ENCODE data around the gene ZNF423. TPM values are rescaled to one million over a fixed set of nuclear protein-coding genes. Genes with fewer than 3 reads are reported as not detected.

Gene ZNF423
- total and polyA plus RNA-seq, 2 of the 13 experiments (the other 11 are each of a cell fraction or from before 2014, with no cell fraction given) = 0.07 to 0.31 TPM

- no peak for FAIRE-seq
- CTCF ChIA-PET (ENCODE audit: low intra/inter-chr PET ratio, low total read pairs) = no interaction called here
Observed at GRCh38 chr16:49529411-49530045, 326.4 kb downstream of the ZNF423 start.

More at GRCh38 chr16:49529411-49530045, 326.4 kb downstream of the ZNF423 start:
- Histone ChIP-seq H3K4me3 (replicated peaks in 1 of 3; ENCODE audit: insufficient read depth in 1 of 3, low read depth in 2 of 3, low read length in 3 of 3) (no peak overlapping the region), H3K4me2 (ENCODE audit: low read depth, low read length) (no peak overlapping the region), H3K36me3 (replicated peaks in 1 of 2; ENCODE audit: control insufficient read depth in 1 of 2, insufficient read depth in 2 of 2, low read length in 2 of 2) (no peaks in the 10 kb centered on the region), H3K79me2 (ENCODE audit: insufficient read depth, low read length) (no peaks in the 10 kb centered on the region), H4K20me1 (ENCODE audit: insufficient read depth, low read length) (no peaks in the 10 kb centered on the region), H3K4me1 (ENCODE audit: insufficient read depth, low read length) (no peaks in the 10 kb centered on the region), H3K27ac (ENCODE audit: extremely low read length, insufficient read depth, low read length) (no peak overlapping the region), H3K9me3 (ENCODE audit: low read length) (no peaks in the 10 kb centered on the region), H3K9ac (ENCODE audit: insufficient read depth, low read depth, low read length) (no peak overlapping the region), H3K27me3 (ENCODE audit: control insufficient read depth in 1 of 2, insufficient read depth in 2 of 2, low read length in 2 of 2) (peaks cover 7 to 25% of the 10 kb centered on the region in 2 experiments; a peak in 4 of 5 replicates), H2AFZ (ENCODE audit: low read length) (no peak overlapping the region)
- DNase-seq (ENCODE audit: low spot score) (no peak), ATAC-seq (no peak)
- in situ Hi-C loops (cut with HindIII; ENCODE audit: extremely low pct_ligation_motif_present, low pct_unique_long_range_greater_than_20kb) = no loop called here
- intact Hi-C loops (cut with micrococcal nuclease; ENCODE audit: unreplicated experiment) = no loop called here
- POLR2A ChIA-PET = no interaction called here
- no TSS peak for BruUV-seq (replicated peaks)
- TF ChIP-seq ZNF383 (CRISPR knock-in tag; IDR thresholded peaks at IDR 0.05; ENCODE audit: borderline replicate concordance) (no peak), ZNF878 (CRISPR knock-in tag; IDR thresholded peaks at IDR 0.05) (no peak), ZMYM3 (CRISPR knock-in tag; IDR thresholded peaks at IDR 0.05) (no peak), KDM4B (CRISPR knock-in tag; IDR thresholded peaks at IDR 0.05) (no peak), SIX4 (CRISPR knock-in tag; IDR thresholded peaks at IDR 0.05) (no peak), ZNF800 (CRISPR knock-in tag; IDR thresholded peaks at IDR 0.05) (no peak), ETS1 (CRISPR knock-in tag; IDR thresholded peaks at IDR 0.05) (no peak), ZSCAN5A (CRISPR knock-in tag; IDR thresholded peaks at IDR 0.05; ENCODE audit: borderline replicate concordance) (no peak), JARID2 (CRISPR knock-in tag; IDR thresholded peaks at IDR 0.05; ENCODE audit: insufficient replicate concordance) (no peak), MEIS1 (CRISPR knock-in tag; IDR thresholded peaks at IDR 0.05; ENCODE audit: borderline replicate concordance) (no peak), EEA1 (CRISPR knock-in tag; IDR thresholded peaks at IDR 0.05; ENCODE audit: borderline replicate concordance) (no peak), ZNF225 (CRISPR knock-in tag; IDR thresholded peaks at IDR 0.05) (no peak), SCMH1 (CRISPR knock-in tag; IDR thresholded peaks at IDR 0.05; ENCODE audit: borderline replicate concordance) (no peak)
- 51% methylated on average over 13 of the region's 14 CpGs for WGBS (ENCODE audit: low lambda C conversion rate)

All from HepG2 (cell line).